SK-N-SH (cell line): ENCODE measurements around the gene DSC3. TPM values are rescaled to one million over a fixed set of nuclear protein-coding genes. Genes with fewer than 3 reads are reported as not detected.

Experiments
- CTCF ChIA-PET: fragments of 300-600, 350-600 bp; formaldehyde crosslinking; extraction: SDS; loops from one replicate; lab custom pipeline; 2021; lab: Yijun Ruan, JAX
- POLR2A ChIA-PET: fragments of 350-600 bp; sonication (Branson Sonifier 250); formaldehyde crosslinking; extraction: SDS; loops from one replicate; lab custom pipeline; 2020; ENCODE audit warnings: antibody characterized with exemption, inconsistent platforms; lab: Yijun Ruan, JAX
- DNase-seq: peaks from one replicate; pipeline ENCODE4 v3.0.0; 2012
- H2AFZ ChIP-seq: fragments of 200-600 bp; sonication (generic); 2 replicates; pipeline ENCODE4 v1.8.1; 2016; ENCODE audit warnings: antibody characterized with exemption, mild to moderate bottlenecking, low read depth
- H3F3A ChIP-seq: fragments of 200-600 bp; sonication (generic); replicated peaks from 2 replicates; pipeline ENCODE3; 2016; ENCODE audit warnings: antibody characterized with exemption, mild to moderate bottlenecking; ENCODE audit not compliant: insufficient read depth
- H3K27ac ChIP-seq, 2 experiments: fragments of 200-500 bp in 1 of 2; fragments of 200-600 bp in 1 of 2; sonication (Bioruptor generic) in 1 of 2; sonication (generic), shearing (Covaris generic) in 1 of 2; 2 replicates each; pipeline versions ENCODE4 v1.5.1 to v1.6.1; 2014 to 2016; ENCODE audit warnings: low read depth in 2 of 2, inconsistent platforms in 1 of 2, low read length in 1 of 2, mild to moderate bottlenecking in 1 of 2, mixed read lengths in 1 of 2
- H3K27me3 ChIP-seq: fragments of 200-600 bp; sonication (generic), shearing (Covaris generic); 2 replicates; pipeline ENCODE4 v1.6.1; 2016; ENCODE audit warnings: mixed run types; ENCODE audit not compliant: insufficient read depth
- H3K36me3 ChIP-seq, 2 experiments: fragments of 200-500 bp in 1 of 2; fragments of 200-600 bp in 1 of 2; sonication (Bioruptor generic) in 1 of 2; sonication (generic) in 1 of 2; replicated peaks in 1 of 2; 2 replicates each; pipeline versions ENCODE3 to v1.5.1; 2014 to 2016; ENCODE audit warnings: low read length in 1 of 2, mild to moderate bottlenecking in 1 of 2; ENCODE audit not compliant: insufficient read depth in 2 of 2, control insufficient read depth in 1 of 2
- H3K4me1 ChIP-seq, 2 experiments: fragments of 200-500 bp in 1 of 2; fragments of 200-600 bp in 1 of 2; sonication (Bioruptor generic) in 1 of 2; sonication (generic), shearing (Covaris generic) in 1 of 2; 2 replicates each; pipeline versions ENCODE4 v1.5.1 to v1.6.1; 2014 to 2016; ENCODE audit warnings: low read depth in 1 of 2, low read length in 1 of 2, mixed run types in 1 of 2; ENCODE audit not compliant: insufficient read depth in 2 of 2, control insufficient read depth in 1 of 2
- H3K4me2 ChIP-seq: fragments of 200-600 bp; sonication (generic), shearing (Covaris generic); 2 replicates; pipeline ENCODE4 v1.6.1; 2017; ENCODE audit warnings: mixed run types
- H3K4me3 ChIP-seq, 2 experiments: fragments of 200-500 bp in 1 of 2; fragments of 200-600 bp in 1 of 2; sonication (Bioruptor generic) in 1 of 2; sonication (generic), shearing (Covaris generic) in 1 of 2; 2 replicates each; pipeline versions ENCODE4 v1.5.1 to v1.8.1; 2014 to 2016; ENCODE audit warnings: low read depth in 2 of 2, inconsistent platforms in 1 of 2, low read length in 1 of 2, mild to moderate bottlenecking in 1 of 2, mixed read lengths in 1 of 2, moderate library complexity in 1 of 2
- H3K79me2 ChIP-seq: fragments of 200-600 bp; sonication (generic); 2 replicates; pipeline ENCODE4 v1.8.1; 2017; ENCODE audit warnings: mild to moderate bottlenecking; ENCODE audit not compliant: insufficient read depth
- H3K9ac ChIP-seq: fragments of 200-600 bp; sonication (generic); 2 replicates; pipeline ENCODE4 v1.6.1; 2017; ENCODE audit warnings: mixed run types
- H3K9me2 ChIP-seq: fragments of 200-600 bp; sonication (generic); 2 replicates; pipeline ENCODE4 v1.6.1; 2017; ENCODE audit warnings: mixed run types
- H3K9me3 ChIP-seq: fragments of 200-600 bp; sonication (generic); 2 replicates; pipeline ENCODE4 v1.6.1; 2017; ENCODE audit warnings: mixed run types, mild to moderate bottlenecking, moderate library complexity
- H4K20me1 ChIP-seq: fragments of 200-600 bp; sonication (generic); 2 replicates; pipeline ENCODE4 v1.6.1; 2017; ENCODE audit warnings: mild to moderate bottlenecking, mixed run types; ENCODE audit not compliant: insufficient read depth
- FOSL2 ChIP-seq: IDR thresholded peaks from 2 replicates; pipeline ENCODE4 v1.4.0; 2012; ENCODE audit warnings: low read depth, mild to moderate bottlenecking, moderate library complexity, borderline replicate concordance
- MEF2A ChIP-seq: IDR thresholded peaks from 2 replicates; pipeline ENCODE4 v1.4.0; 2012; ENCODE audit warnings: low read depth, borderline replicate concordance
- NFIC ChIP-seq: IDR thresholded peaks from 2 replicates; pipeline ENCODE4 v1.4.0; 2012; ENCODE audit warnings: borderline replicate concordance
- RCOR1 ChIP-seq: fragments of 150-350 bp; IDR thresholded peaks from 2 replicates; pipeline ENCODE4 v1.6.1; 2017; ENCODE audit warnings: antibody characterized with exemption, low read length
- RFX5 ChIP-seq: IDR thresholded peaks from 2 replicates; pipeline ENCODE4 v1.6.1; 2012; ENCODE audit warnings: mild to moderate bottlenecking, improper control_type of control experiment, low read length
- RXRA ChIP-seq: IDR thresholded peaks from 2 replicates; pipeline ENCODE4 v1.4.0; 2012; ENCODE audit warnings: low read depth, mild to moderate bottlenecking, borderline replicate concordance
- SMC3 ChIP-seq: IDR thresholded peaks from 2 replicates; pipeline ENCODE4 v1.6.1; 2012; ENCODE audit warnings: low read depth, low read length, improper control_type of control experiment
- TAF1 ChIP-seq: IDR thresholded peaks from 2 replicates; pipeline ENCODE4 v1.6.1; 2012; ENCODE audit warnings: low read depth, mild to moderate bottlenecking, low read length, moderate library complexity, borderline replicate concordance
- TEAD4 ChIP-seq: IDR thresholded peaks from 2 replicates; pipeline ENCODE4 v1.4.0; 2012; ENCODE audit warnings: mild to moderate bottlenecking, borderline replicate concordance; ENCODE audit not compliant: insufficient read depth
- USF2 ChIP-seq: fragments of 150-350 bp; IDR thresholded peaks from 2 replicates; pipeline ENCODE4 v1.6.1; 2017; ENCODE audit warnings: antibody characterized with exemption, low read length, low read depth, borderline replicate concordance
- YY1 ChIP-seq: IDR thresholded peaks from 2 replicates; pipeline ENCODE4 v1.4.0; 2012; ENCODE audit warnings: low read depth, mild to moderate bottlenecking
- WGBS: methylation state at CpG from one replicate; pipeline ENCODE4 v1.1.6; 2017; ENCODE audit warnings: low lambda C conversion rate; 5-methylcytosine and 5-hydroxymethylcytosine counted together
- polyA plus RNA-seq, 3 experiments: library from polyadenylated mRNA; depleted of rRNA; stranded (reverse); fragments of >200 nt; gene quantifications; 2 replicates each; pipeline ENCODE4 v1.2.3, GENCODE V29; 2012
- TF ChIP-seq, protein P1 (sequence below): fragments of 150-350 bp; IDR thresholded peaks from 2 replicates; pipeline ENCODE4 v1.6.1; 2016; ENCODE audit warnings: mild to moderate bottlenecking, low read depth, low read length

DSC3 gene
- polyA plus RNA-seq, 1 of the 3 experiments (the other 2 are of a cell fraction), result not detected

- TF ChIP-seq TEAD4 (no peak), SMC3 (no peak), RXRA (no peak), NFIC (no peak), USF2 (no peak)
- Histone ChIP-seq H2AFZ (no peak overlapping the region), H3K9me3 (no peaks in the 10 kb centered on the region), H3K36me3 (no peaks in the 10 kb centered on the region), H3F3A (no peaks in the 10 kb centered on the region), H3K4me1 (no peaks in the 10 kb centered on the region), H3K4me2 (no peak overlapping the region), H4K20me1 (no peaks in the 10 kb centered on the region), H3K27me3 (peaks cover 35% of the 10 kb centered on the region), H3K27ac (no peak overlapping the region), H3K9me2 (no peaks in the 10 kb centered on the region), H3K79me2 (no peaks in the 10 kb centered on the region), H3K4me3 (no peak overlapping the region), H3K9ac (no peak overlapping the region)
- WGBS, result 44% methylated on average over 11 of the region's 17 CpGs
- CTCF ChIA-PET, result interaction anchor here (1.5 kb wide), 1 partner anchor 74 kb away, joined by 3 read pairs; no protein-coding TSS in a partner anchor
- POLR2A ChIA-PET, result no interaction called here
- no peak for DNase-seq
These were observed 497 bp downstream of the DSC3 start for GRCh38 chr18:31042084-31042405.

DNA sequence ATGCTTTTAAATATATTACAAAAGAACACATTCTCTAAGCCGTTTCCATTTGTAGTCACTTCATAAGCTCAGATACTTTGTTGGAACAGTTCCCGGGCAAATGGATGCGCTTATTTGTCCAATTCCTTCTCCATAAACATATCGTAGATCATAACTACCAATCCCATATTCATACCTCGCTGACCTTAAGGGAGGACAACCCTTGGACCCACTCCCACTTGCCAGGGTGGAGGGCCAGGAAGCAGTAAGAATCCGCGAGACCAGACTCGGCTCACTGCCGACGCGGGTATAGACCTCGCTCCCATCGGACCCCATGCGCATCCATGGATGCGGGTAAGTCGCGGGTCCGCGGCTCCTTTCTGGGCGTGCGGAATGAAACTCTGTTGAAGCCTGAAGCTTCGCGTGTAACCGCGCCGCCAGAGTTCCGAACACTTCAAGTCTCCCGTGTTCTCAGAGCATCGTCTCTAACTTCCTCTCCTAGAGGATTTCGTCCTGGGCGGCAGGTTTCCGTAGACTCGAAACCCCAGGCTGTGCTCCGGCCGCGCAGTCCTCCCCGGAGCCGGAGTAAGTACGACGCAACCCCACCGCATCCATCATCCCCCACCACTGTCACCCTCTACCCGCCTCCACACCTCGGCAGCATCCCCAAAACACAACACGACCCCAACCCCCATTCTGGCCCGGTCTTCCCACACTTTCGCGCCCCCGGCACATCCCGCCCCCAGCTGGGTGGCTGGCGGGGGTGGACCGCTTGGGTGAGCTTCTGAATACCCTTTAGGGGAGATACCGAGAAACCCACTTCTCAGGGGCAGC is 1.1 kb downstream of the DSC3 start:
- ChIA-PET POLR2A (no interaction called here), CTCF (interaction anchor here (1.5 kb wide), 1 partner anchor 74 kb away, joined by 3 read pairs; no protein-coding TSS in a partner anchor)
- Histone ChIP-seq H3K27ac (no peak overlapping the region), H3K9me2 (no peaks in the 10 kb centered on the region), H3K27me3 (peaks cover 35% of the 10 kb centered on the region), H3F3A (no peaks in the 10 kb centered on the region), H3K9ac (no peak overlapping the region), H3K4me3 (no peak overlapping the region), H2AFZ (no peak overlapping the region), H3K79me2 (no peaks in the 10 kb centered on the region), H3K4me1 (no peaks in the 10 kb centered on the region), H3K9me3 (no peaks in the 10 kb centered on the region), H3K36me3 (no peaks in the 10 kb centered on the region), H3K4me2 (no peak overlapping the region), H4K20me1 (no peaks in the 10 kb centered on the region)
- DNase-seq, result peak; percentile 20
- TF ChIP-seq TAF1 (no peak), USF2 (no peak), RFX5 (no peak), YY1 (no peak), MEF2A (no peak), RCOR1 (no peak), FOSL2 (no peak)
- TF ChIP-seq, protein P1, sequence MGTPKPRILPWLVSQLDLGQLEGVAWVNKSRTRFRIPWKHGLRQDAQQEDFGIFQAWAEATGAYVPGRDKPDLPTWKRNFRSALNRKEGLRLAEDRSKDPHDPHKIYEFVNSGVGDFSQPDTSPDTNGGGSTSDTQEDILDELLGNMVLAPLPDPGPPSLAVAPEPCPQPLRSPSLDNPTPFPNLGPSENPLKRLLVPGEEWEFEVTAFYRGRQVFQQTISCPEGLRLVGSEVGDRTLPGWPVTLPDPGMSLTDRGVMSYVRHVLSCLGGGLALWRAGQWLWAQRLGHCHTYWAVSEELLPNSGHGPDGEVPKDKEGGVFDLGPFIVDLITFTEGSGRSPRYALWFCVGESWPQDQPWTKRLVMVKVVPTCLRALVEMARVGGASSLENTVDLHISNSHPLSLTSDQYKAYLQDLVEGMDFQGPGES, result no peak
- 14% methylated on average over 29 of the region's 52 CpGs for WGBS
